ENCODE results near the gene ESRRB.

GRCh38 chr14:76337635-76338545, 38.0 kb upstream of the ESRRB start:
- TF ChIP-seq, protein P1, sequence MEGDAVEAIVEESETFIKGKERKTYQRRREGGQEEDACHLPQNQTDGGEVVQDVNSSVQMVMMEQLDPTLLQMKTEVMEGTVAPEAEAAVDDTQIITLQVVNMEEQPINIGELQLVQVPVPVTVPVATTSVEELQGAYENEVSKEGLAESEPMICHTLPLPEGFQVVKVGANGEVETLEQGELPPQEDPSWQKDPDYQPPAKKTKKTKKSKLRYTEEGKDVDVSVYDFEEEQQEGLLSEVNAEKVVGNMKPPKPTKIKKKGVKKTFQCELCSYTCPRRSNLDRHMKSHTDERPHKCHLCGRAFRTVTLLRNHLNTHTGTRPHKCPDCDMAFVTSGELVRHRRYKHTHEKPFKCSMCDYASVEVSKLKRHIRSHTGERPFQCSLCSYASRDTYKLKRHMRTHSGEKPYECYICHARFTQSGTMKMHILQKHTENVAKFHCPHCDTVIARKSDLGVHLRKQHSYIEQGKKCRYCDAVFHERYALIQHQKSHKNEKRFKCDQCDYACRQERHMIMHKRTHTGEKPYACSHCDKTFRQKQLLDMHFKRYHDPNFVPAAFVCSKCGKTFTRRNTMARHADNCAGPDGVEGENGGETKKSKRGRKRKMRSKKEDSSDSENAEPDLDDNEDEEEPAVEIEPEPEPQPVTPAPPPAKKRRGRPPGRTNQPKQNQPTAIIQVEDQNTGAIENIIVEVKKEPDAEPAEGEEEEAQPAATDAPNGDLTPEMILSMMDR (IDR thresholded peaks at IDR 0.05) = no peak
- no peak for TF ChIP-seq POLR2A (IDR thresholded peaks at IDR 0.05)

Measured in stomach (tissue), 4 donors.